Right lung (tissue), 5 donors: ENCODE data around the gene CYP11A1. TPM values are rescaled to one million over a fixed set of nuclear protein-coding genes. Genes with fewer than 3 reads are reported as not detected.
A peak's percentile ranks its signal among the peaks of the same experiment; 100 is the strongest.
"Not testable (repeated sequence)": the region's sequence is repeated elsewhere in the genome, so short reads cannot be mapped to it uniquely, and the experiment has no call there.

ENCODE experiments used
- DNase-seq, 2 donors: peaks; one replicate each; pipeline ENCODE4 v3.0.0-alpha.2; 2013
- polyA plus RNA-seq, 5 donors: library from polyadenylated mRNA; unstranded; fragments of 120-200 nt; gene quantifications; one replicate each; pipeline versions ENCODE4 v1.2.1 to v1.2.3, GENCODE V29; 2013; ENCODE audit warnings: inconsistent platforms in 1 of 5, low replicate concordance in 1 of 5; ENCODE audit not compliant: insufficient read length in 5 of 5, insufficient read depth in 1 of 5

CYP11A1 gene
- polyA plus RNA-seq, 5 donors, result 0.46 to 0.59 (median 0.54) TPM

DNA sequence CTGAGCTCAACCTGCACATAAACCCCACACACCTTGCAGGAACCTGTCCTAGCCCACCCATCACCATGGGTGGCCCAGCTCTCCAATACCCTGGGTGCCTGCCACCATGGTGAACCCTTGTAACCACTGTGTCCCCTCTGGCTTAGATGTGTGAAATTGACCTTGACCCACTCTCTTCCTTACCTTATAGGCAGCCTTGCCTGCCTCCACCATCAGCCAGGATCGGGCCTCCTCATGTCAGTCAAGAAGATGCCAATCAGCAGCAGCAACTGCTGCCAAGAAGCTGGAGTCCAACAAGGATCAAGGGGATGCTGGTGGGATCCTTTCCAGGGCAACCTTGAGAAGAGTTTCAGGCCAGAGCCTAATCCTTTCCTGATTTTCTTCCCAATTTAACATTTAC lies 8.8 kb upstream of the CYP11A1 start:
- no peak for DNase-seq

GRCh38 chr15:74375303-74375693 lies 7.9 kb upstream of the CYP11A1 start:
- DNase-seq, result peak in 1 of 2 donors; percentile 58

DNA sequence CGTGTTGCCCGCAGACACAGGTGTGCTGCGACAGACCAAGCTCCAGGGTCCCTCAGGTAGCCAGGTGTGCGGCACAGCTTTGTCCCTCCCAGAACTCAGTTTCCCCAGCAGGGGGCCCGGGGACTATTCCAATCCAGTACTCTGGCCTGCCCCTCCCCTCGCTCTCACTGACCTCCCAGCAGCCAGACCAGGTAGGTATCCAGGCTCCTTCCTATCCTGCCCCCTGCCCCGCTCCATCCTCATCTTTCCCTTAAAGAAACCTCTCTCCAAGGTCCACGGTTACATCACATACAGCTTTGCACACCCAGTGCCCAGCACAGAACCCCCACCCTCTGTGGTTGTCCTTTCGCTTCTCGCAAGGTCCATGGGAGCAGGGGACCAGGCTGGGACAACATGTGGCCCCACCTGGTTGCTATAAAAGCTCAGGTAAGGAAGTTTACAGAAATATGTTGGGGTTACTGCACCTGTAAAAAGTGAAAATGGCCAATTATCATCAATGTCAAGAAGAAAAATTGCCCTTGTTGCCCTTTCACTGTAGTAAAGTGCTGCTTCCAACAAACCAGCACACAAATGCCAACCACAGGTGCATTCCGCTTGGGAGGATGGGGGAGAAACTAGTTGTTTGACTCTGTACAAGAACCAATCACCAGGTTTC lies 7.3 kb upstream of the CYP11A1 start:
- no peak for DNase-seq

GRCh38 chr15:74373731-74374647 lies 6.5 kb upstream of the CYP11A1 start:
- peak; percentile 78 to 80 for DNase-seq

- no peak for DNase-seq
Observed at GRCh38 chr15:74373056-74373650, 5.7 kb upstream of the CYP11A1 start.

- DNase-seq, result no peak
Observed at GRCh38 chr15:74370471-74370870, 3.0 kb upstream of the CYP11A1 start.

DNA sequence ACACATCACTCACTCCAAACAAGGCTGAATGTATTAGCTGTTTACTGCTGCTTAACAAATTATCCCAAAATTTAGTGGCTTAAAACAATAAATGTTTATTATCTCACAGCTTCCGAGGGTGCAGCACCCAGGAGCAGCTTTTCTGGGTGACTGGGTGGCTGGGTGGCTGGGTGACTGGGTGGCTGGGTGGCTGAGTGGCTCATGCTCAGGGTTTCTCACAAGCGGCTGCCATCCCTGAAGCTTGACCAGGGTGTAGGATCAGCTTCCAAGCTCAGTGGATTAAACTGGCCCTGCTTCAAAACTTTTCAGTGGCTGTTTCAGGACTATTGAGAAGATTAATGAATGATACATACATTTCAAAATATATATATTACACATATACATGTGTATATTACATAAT lies 2.3 kb upstream of the CYP11A1 start:
- DNase-seq, result no peak

GRCh38 chr15:74369084-74369745 lies 1.8 kb upstream of the CYP11A1 start:
- DNase-seq, result no peak

DNA sequence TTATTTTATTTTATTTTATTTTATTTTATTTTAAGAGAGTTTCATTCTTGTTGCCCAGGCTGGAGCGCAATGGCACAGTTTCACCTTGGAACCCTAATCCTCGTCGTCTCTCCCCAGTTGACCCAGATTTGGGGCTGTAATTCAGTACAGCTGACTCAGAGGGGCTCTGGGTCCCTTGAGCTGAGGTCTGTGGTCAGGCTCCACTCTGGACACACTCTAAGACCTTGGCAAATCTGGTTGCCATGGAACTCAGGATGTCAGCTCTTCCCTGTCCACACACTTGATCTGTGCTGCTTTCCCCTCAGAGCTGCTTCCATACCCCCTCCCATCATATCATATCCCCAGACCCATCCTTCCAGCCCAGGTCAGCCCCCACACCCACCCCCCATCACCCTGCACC lies 675 bp upstream of the CYP11A1 start:
- DNase-seq, result no peak

- no peak for DNase-seq
Observed at GRCh38 chr15:74365598-74366445, 1.6 kb downstream of the CYP11A1 start.

GRCh38 chr15:74364936-74365597 lies 2.4 kb downstream of the CYP11A1 start:
- no peak for DNase-seq

- DNase-seq, result no peak
Observed at GRCh38 chr15:74362482-74362881, 5.0 kb downstream of the CYP11A1 start.

- not testable (repeated sequence) for DNase-seq
Observed at GRCh38 chr15:74360855-74361254, 6.6 kb downstream of the CYP11A1 start.

DNA sequence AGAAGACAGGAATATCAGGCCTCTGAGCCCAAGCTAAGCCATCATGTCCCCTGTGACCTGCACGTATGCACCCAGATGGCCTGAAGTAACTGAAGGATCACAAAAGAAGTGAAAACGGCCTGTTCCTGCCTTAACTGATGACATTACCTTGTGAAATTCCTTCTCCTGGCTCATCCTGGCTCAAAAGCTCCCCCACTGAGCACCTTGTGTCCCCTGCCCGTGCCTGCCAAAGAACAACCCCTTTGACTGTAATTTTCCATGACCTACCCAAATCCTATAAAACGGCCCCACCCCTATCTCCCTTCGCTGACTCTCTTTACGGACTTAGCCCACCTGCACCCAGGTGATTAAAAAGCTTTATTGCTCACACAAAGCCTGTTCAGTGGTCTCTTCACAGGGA lies 8.1 kb downstream of the CYP11A1 start:
- not testable (repeated sequence) for DNase-seq

DNA sequence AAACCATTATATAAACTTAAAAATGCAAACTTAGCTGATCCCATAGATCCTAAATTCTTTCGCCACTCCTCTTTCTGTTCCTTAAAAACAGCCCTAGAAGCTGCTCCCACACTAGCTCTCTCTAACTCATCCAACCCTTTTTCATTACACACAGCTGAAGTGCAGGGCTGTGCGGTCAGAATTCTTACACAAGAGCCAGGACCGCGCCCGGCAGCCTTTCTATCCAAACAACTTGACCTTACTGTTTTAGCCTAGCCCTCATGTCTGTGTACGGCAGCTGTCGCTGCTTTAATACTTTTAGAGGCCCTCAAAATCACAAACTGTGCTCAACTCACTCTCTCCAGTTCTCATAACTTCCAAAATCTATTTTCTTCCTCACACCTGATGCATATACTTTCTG lies 9.9 kb downstream of the CYP11A1 start:
- DNase-seq, result not testable (repeated sequence)

GRCh38 chr15:74356050-74356449 lies 11.4 kb downstream of the CYP11A1 start:
- DNase-seq, result not testable (repeated sequence)

- DNase-seq, result not testable (repeated sequence)
Observed at GRCh38 chr15:74353992-74354391, 13.5 kb downstream of the CYP11A1 start.

DNA sequence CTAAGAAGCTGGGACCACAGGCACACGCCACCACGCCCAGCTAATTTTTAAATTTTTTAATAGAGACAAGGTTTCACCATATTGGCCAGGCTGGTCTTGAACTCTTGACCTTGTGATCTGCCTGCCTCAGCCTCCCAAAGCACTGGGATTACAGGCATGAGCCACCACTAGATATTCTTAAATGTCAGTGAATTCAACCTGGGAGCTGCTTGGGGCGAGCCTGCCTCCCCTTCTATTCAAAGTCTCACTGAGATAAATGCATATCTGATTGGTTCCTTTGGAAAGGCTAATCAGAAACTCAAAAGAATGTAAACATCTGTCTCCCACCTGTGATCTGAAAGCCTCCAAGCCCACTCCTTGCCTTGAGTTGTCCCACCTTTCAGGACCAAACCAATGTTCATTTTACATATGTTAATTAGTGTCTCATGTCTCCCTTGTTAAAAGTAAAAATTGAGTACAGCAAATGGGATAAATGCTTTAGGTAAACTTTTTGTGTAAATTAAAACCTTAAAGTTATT lies 15.0 kb downstream of the CYP11A1 start:
- no peak for DNase-seq

GRCh38 chr15:74351670-74352069 lies 15.8 kb downstream of the CYP11A1 start:
- no peak for DNase-seq
